Posterior cingulate gyrus (tissue), 11 donors: ENCODE data around the gene EFNA3.
A peak's percentile ranks its signal among the peaks of the same experiment; 100 is the strongest.
"Not testable (repeated sequence)": the region's sequence is repeated elsewhere in the genome, so short reads cannot be mapped to it uniquely, and the experiment has no call there.

ENCODE experiments used
- DNase-seq, 10 donors: peaks; one replicate each; pipeline versions ENCODE4 v3.0.0 to v3.0.0-alpha.2; 2020 to 2021; ENCODE audit warnings: mixed read lengths in 3 of 10
- intact Hi-C: fragments of 100-400 bp; cut with DNase I; formaldehyde crosslinking; loops from one replicate; pipeline ENCODE4 v1.15.1; 2023

EFNA3 gene

DNA sequence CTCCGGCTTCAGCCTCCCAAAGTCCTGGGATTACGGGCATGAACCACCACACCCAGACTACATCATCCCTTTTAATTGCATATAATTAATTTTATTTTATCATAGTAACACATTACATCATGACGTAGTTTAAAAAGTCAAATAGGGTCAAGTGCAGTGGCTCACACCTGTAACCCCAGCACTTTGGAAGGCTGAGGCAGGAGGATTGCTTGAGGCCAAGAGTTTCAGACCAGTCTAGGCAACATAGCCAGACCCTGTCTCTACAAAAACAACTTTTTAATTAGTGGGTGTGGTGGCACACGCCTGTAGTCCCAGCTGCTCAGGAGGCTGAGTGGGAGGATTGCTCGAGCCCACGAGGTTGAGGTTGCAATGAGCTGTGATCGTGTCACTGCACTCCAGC, 20.7 kb downstream of the EFNA3 start:
- no peak for DNase-seq
- intact Hi-C loops: no loop called here

DNA sequence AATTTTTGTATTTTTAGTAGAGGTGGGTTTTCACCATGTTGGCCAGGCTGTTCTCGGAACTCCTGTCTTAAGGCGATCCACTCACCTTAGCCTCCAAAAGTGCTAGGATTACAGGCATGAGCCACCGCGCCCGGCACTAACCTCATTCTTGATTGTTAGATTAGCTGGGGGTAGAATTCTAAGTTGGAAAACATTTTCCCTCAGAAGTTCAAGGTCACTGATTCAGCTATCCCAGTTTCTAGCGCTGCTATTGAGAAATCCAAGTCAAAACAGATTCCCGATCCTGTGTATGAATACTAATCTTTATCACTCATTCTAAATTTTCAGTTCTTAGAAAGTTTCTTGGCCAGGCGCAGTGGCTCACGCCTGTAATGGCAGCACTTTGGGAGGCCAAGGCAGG, 24.7 kb downstream of the EFNA3 start:
- intact Hi-C loops: no loop called here
- no peak for DNase-seq

DNA sequence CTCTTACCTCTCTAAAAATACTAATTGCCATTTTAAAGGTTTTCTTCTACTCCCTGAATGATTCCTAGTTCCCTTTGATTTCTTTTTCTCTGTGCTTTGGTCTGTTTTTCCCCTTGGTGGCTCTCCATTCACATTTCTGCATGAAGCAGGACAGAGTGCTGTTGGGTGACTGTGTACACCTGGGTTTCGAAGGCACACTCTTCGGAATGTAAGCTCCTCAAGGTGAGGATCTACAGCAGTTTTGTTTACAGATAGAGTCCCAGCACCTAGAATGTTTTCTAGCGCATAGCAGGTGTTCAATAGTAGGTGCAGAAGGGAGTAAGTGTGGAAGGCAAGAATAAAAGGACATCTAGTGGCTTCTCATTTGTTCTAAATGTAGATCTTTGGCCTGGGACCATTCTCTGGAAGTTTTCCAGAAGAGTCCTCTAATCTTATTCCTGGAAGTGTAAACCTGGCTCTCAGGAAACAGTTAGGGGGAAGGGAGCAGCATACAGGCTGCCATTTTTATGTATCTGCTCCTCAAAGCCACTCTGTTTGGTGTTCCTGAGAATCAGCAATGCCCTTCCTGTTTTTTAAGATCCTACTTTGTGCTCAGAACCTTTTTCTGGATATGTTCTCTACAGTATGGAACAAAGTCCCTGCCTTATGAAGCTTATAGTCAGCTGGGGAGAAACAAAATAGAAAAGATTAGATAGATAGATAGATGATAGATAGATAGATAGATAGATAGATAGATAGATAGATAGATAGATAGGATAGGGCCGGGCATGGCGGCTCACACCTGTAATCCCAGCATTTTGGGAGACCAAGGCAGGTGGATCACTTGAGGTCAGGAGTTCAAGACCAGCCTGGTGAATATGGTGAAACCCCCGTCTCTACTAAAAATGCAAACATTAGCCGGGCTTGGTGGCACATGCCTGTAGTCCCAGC, 26.2 kb downstream of the EFNA3 start:
- intact Hi-C loops: no loop called here
- no peak for DNase-seq

GRCh38 chr1:155105604-155106011, 27.0 kb downstream of the EFNA3 start:
- DNase-seq: no peak
- intact Hi-C loops: no loop called here

DNA sequence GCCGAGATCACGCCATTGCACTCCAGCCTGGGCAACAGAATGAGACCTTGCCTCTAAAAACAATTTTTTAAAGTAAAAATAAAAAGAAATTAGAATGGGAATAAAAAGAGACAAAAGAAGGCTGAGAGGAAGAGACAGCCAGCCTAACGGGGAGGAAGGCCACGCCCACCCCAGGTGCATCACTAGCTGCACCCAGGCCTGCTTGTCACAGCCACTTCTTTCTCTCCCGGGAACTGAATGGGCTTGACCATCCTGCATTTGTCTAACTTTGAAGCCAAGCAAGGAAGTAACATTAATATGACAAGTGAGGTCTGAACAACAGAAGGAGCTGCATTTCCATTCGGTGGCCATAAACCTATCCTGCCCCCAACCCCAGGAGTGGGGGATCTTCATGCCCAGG, 28.2 kb downstream of the EFNA3 start:
- no peak for DNase-seq
- intact Hi-C loops: no loop called here

GRCh38 chr1:155107309-155108264, 28.9 kb downstream of the EFNA3 start:
- intact Hi-C loops: no loop called here
- DNase-seq: no peak

GRCh38 chr1:155108296-155108695, 29.7 kb downstream of the EFNA3 start:
- intact Hi-C loops: no loop called here
- DNase-seq: no peak

- DNase-seq: no peak
- intact Hi-C loops: no loop called here
These were observed 31.7 kb downstream of the EFNA3 start for GRCh38 chr1:155110381-155110780.

- intact Hi-C loops: no loop called here
- DNase-seq: no peak
These were observed 32.2 kb downstream of the EFNA3 start for GRCh38 chr1:155110826-155111225.

GRCh38 chr1:155113450-155113980, 34.9 kb downstream of the EFNA3 start:
- intact Hi-C loops: no loop called here
- no peak for DNase-seq

GRCh38 chr1:155116113-155116764, 37.6 kb downstream of the EFNA3 start:
- DNase-seq: no peak
- intact Hi-C loops: no loop called here

GRCh38 chr1:155117610-155118009, 39.0 kb downstream of the EFNA3 start:
- DNase-seq: no peak
- intact Hi-C loops: no loop called here

- DNase-seq, intact Hi-C loops: not testable (repeated sequence)
These were observed 39.5 kb downstream of the EFNA3 start for GRCh38 chr1:155118090-155118489.

DNA sequence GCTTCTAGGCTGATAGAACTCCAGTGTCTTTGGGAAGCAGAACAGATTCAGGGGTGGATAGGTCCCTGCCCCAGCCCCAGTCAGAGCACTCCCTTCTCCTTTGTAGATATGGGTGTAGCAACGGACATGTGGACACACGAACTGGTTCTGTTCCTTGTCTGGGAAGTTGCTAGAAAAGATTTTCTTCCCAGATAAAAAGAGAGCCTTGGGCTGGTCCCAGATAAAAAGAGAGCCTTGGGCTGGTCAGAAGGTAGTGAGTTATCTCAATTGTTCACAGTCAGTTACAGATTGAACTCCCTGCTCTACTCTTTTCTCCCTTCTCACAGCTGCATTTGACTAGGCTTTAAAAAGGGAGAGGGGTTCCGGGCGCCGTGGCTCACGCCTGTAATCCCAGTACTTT, 41.6 kb downstream of the EFNA3 start:
- no peak for DNase-seq
- intact Hi-C loops: no loop called here

GRCh38 chr1:155121249-155121648, 42.6 kb downstream of the EFNA3 start:
- intact Hi-C loops: no loop called here
- no peak for DNase-seq

DNA sequence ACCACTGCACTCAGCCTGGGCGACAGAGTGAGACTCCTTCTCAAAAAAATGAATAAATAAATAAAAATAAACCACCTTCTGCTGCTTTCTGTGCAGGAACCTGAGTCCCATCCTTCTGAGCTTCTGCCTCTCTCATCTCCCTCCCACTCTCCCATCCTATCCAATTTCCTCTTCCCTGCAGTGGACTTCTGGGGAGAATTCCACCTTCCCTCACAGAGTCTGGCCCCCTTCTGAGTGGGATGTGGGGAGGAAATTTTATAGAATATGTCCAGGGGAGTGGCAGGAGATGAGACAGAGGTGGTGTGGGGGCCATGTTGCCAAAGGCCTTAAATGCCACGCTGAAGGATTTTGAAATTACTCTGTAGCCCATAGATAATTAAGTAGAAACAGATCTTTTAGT, 43.7 kb downstream of the EFNA3 start:
- intact Hi-C loops: no loop called here
- DNase-seq: no peak

- intact Hi-C loops: no loop called here
- no peak for DNase-seq
These were observed 45.2 kb downstream of the EFNA3 start for GRCh38 chr1:155123801-155124200.

GRCh38 chr1:155124503-155125463, 46.1 kb downstream of the EFNA3 start:
- DNase-seq: peak in 1 of 10 donors; percentile 84

DNA sequence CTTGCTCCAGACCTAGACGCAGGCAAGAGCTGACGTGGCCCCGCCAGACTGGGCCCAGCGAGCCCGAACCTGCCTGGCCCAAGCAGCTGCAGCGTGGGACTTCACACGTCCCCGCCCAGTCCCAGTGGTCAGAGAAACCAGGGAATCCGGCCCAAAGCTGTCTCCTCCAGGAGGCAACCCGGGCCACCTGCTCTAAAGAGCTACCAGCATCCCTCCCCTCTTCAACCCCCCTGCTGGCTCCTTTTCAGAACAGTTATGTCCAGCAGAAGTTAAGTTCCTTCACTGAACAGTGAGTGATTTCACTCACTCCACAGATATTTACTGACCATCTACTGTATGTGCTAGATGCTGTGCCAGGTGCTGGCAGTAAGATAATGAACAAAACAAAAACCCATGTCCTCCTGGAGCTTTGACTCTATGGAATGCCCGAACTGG, 46.9 kb downstream of the EFNA3 start:
- intact Hi-C loops: loop anchor here (5.0 kb wide), 1 partner anchor 33 kb away; no protein-coding TSS in a partner anchor

More at GRCh38 chr1:155124503-155125463, 46.1 kb downstream of the EFNA3 start:
- intact Hi-C loops: loop anchor here (5.0 kb wide), 1 partner anchor 32 kb away; no protein-coding TSS in a partner anchor

More for the DNA sequence above, 46.9 kb downstream of the EFNA3 start:
- DNase-seq: no peak
